ENCODE data around the gene CBX7. TPM values are rescaled to one million over a fixed set of nuclear protein-coding genes. Genes with fewer than 3 reads are reported as not detected.

Gene CBX7
- total RNA-seq, 4 donors from 2014 or later = 41.2 to 58.6 (median 53.2) TPM

DNA sequence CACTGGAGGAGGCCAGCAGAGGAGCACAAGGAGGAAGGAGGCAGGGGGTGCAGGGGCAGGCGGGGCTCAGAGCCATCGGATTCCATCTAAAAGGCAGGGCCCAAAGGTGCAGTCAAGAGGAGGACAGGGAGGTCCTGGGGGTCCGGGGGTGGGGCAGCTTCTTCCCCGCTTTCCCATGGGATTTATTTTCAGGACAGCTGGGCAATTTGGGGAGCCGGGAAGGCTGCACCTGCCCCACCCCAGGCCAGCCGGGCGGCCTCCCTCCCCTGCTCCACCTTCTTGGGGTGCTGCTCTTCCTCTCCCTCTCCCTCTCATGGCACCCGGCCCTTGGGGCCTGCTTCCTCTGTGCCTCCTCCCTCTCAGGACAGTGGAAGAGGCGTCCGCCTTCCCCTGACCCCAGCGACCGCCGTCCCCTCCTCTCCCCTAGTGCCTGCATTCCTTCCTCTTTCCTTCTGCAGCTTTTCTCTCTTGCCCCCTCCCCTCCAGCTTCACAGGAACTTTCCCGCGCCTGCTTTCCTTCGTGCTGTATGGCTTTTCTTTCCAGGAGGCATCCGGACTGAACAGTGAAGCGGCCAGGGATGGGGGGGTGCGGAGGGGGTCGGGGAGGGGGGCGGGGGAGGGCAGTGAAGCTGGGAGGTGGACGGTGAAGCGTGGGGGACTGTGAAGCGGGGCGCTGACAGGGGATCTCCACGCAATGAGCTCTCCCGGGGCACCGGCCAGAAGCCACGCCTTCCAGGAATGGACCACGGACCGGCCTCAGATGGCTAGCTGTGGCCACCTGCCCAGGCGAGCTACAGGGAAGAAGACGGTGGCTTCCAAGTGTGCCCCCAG is 28.5 kb downstream of the CBX7 start:
- Histone ChIP-seq H3K27me3 (no peaks in the 10 kb centered on the region), H3K9me3 (no peaks in the 10 kb centered on the region), H3K4me3 (no peak overlapping the region), H3K4me1 (peaks cover 0 to 7% (median 0%) of the 10 kb centered on the region in 4 donors), H3K36me3 (no peaks in the 10 kb centered on the region), H3K27ac (no peak overlapping the region)
- no peak for TF ChIP-seq POLR2A (IDR thresholded peaks at IDR 0.05)
- TF ChIP-seq CTCF (IDR thresholded peaks at IDR 0.05) = no peak
- DNase-seq = no peak

GRCh38 chr22:39122772-39123470 is 29.6 kb downstream of the CBX7 start:
- no peaks in the 10 kb centered on the region for H3K36me3 ChIP-seq
- H3K27ac ChIP-seq = no peak overlapping the region
- TF ChIP-seq CTCF (IDR thresholded peaks at IDR 0.05) = no peak
- no peak for TF ChIP-seq POLR2A (IDR thresholded peaks at IDR 0.05)
- H3K27me3 ChIP-seq = no peaks in the 10 kb centered on the region
- no peak for DNase-seq
- H3K9me3 ChIP-seq = no peaks in the 10 kb centered on the region
- H3K4me3 ChIP-seq = no peak overlapping the region
- H3K4me1 ChIP-seq = no peaks in the 10 kb centered on the region

GRCh38 chr22:39120983-39121382 is 31.5 kb downstream of the CBX7 start:
- no peaks in the 10 kb centered on the region for H3K4me1 ChIP-seq
- TF ChIP-seq POLR2A (IDR thresholded peaks at IDR 0.05) (no peak), CTCF (IDR thresholded peaks at IDR 0.05) (no peak)

GRCh38 chr22:39117585-39118191 is 34.8 kb downstream of the CBX7 start:
- no peaks in the 10 kb centered on the region for H3K36me3 ChIP-seq
- H3K9me3 ChIP-seq = no peaks in the 10 kb centered on the region
- peak in 2 of 3 donors; percentile 82 to 93 for DNase-seq
- peak overlapping the region in 1 of 4 donors; percentile 45 for H3K27ac ChIP-seq
- H3K27me3 ChIP-seq = no peaks in the 10 kb centered on the region
- H3K4me1 ChIP-seq = peaks cover 0 to 4% (median 0%) of the 10 kb centered on the region in 4 donors
- TF ChIP-seq POLR2A (IDR thresholded peaks at IDR 0.05) (no peak), CTCF (IDR thresholded peaks at IDR 0.05) (peak; percentile 57 to 77 (median 74))
- no peak overlapping the region for H3K4me3 ChIP-seq

More at GRCh38 chr22:39120983-39121382, 31.5 kb downstream of the CBX7 start:
- Histone ChIP-seq H3K27me3 (no peaks in the 10 kb centered on the region), H3K27ac (no peak overlapping the region), H3K9me3 (no peaks in the 10 kb centered on the region), H3K36me3 (no peaks in the 10 kb centered on the region), H3K4me3 (no peak overlapping the region)
- DNase-seq = no peak

DNA sequence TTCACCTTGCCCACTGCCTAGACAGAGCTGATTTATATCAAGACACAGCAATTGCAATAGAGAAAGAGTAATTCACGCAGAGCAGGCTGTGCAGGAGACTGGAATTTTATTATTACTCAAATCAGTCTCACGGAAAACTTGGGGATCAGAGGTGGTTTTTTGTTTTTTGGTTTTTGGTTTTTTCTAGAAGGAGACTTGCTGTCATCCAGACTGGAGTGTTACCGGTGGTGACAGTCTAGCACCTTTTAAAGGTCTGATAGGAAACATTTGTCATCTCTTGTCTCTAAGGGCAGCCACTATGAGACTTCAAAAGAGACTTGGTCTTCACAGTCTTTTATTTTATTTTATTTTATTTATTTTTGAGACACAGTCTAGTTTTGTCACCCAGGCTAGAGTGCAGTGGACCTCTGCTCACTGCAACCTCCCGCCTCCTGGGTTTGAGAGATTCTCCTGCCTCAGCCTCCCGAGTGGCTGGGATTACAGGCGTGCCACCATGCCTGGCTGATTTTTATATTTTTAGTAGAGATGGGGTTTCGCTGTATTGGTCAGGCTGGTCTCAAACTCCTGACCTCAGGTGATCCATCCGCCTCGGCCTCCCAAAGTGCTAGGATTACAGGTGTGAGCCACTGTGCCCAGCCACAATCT is 36.4 kb downstream of the CBX7 start:
- Histone ChIP-seq H3K9me3 (no peaks in the 10 kb centered on the region), H3K36me3 (no peaks in the 10 kb centered on the region), H3K27me3 (no peaks in the 10 kb centered on the region), H3K4me1 (peaks cover 0 to 4% (median 0%) of the 10 kb centered on the region in 4 donors), H3K4me3 (no peak overlapping the region), H3K27ac (peak overlapping the region in 1 of 4 donors; percentile 11)
- TF ChIP-seq CTCF (IDR thresholded peaks at IDR 0.05) (no peak), POLR2A (IDR thresholded peaks at IDR 0.05) (no peak)
- DNase-seq = no peak

Measured in Peyer's patch (tissue), 4 donors.